GM12865 (cell line): ENCODE measurements around the gene PRAC1.

ENCODE experiments used
- DNase-seq: peaks from one replicate; pipeline ENCODE4 v3.0.0; 2010; ENCODE audit warnings: low read depth
- H3K4me3 ChIP-seq: 2 replicates; pipeline ENCODE4 v1.5.1; 2011; ENCODE audit warnings: mild to moderate bottlenecking, low read depth, low read length, control low read depth
- TF ChIP-seq, protein P1 (sequence below): IDR thresholded peaks from 2 replicates; pipeline ENCODE4 v1.5.1; 2011; ENCODE audit warnings: low read length, control low read depth, low read depth, inconsistent platforms; ENCODE audit not compliant: insufficient read depth; ENCODE audit errors: missing control alignments

PRAC1 gene

DNA sequence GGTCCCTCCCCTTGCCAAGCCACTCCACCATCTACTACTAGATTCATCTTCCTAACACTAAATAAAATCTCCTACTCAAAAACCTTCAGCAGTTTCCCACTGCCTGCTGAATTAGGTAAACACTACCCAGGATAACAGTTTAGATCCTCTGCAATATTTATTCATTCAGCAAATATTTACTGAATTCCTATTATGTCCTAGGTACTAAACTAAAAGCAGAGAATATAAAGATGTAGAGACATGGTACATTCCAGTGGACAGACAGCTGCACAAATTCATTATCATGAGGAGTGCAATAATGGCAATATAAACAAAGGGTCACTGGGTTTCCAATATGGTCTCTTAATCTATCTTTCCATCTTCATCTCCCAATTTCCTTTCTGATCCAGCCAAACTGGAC, 37.0 kb upstream of the PRAC1 start:
- TF ChIP-seq, protein P1, sequence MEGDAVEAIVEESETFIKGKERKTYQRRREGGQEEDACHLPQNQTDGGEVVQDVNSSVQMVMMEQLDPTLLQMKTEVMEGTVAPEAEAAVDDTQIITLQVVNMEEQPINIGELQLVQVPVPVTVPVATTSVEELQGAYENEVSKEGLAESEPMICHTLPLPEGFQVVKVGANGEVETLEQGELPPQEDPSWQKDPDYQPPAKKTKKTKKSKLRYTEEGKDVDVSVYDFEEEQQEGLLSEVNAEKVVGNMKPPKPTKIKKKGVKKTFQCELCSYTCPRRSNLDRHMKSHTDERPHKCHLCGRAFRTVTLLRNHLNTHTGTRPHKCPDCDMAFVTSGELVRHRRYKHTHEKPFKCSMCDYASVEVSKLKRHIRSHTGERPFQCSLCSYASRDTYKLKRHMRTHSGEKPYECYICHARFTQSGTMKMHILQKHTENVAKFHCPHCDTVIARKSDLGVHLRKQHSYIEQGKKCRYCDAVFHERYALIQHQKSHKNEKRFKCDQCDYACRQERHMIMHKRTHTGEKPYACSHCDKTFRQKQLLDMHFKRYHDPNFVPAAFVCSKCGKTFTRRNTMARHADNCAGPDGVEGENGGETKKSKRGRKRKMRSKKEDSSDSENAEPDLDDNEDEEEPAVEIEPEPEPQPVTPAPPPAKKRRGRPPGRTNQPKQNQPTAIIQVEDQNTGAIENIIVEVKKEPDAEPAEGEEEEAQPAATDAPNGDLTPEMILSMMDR = no peak
- no peak for DNase-seq
- H3K4me3 ChIP-seq = no peak overlapping the region

DNA sequence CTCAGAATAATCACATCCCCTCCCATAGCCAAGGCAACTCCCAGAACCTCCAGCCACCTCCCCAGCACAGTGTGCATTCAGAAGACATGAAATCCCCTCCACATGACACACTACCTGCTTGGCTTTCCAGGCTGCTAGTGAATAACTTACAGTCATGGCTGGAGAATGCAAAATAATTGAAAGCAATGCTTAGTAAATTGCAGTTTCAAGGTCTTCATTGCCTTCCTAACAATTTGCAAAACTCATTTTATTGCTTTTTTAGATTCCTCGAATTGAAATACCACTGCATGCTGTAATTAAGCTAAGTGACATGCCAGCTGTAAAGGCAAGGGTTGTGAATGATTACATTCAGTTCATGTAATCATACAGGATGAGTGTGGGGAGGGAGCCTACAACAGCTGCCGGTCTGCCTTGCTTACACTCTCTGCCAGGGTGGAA, 35.2 kb upstream of the PRAC1 start:
- DNase-seq = no peak
- no peak overlapping the region for H3K4me3 ChIP-seq
- TF ChIP-seq, protein P1 = no peak

DNA sequence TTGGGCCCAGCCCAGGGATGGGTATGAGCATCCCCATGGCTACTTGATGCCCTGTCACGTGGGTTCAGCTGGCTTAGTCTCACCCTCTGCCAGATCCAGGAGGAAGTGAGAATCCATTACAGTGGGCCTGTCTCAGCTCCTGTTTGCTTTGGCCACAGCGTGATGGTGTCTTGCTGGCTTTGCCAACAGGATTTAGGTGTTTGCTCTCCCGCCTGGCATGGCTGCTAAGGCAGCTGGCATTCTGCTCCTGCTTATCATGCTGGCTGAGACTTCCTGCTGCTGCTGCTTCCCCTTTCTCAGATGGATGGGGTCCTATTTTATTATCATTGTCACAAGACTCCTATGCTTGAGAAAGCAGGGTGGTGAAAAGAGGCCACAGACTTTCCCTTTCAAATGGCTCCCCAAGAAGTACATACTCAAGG, 34.5 kb upstream of the PRAC1 start:
- TF ChIP-seq, protein P1 = no peak
- no peak overlapping the region for H3K4me3 ChIP-seq
- no peak for DNase-seq

DNA sequence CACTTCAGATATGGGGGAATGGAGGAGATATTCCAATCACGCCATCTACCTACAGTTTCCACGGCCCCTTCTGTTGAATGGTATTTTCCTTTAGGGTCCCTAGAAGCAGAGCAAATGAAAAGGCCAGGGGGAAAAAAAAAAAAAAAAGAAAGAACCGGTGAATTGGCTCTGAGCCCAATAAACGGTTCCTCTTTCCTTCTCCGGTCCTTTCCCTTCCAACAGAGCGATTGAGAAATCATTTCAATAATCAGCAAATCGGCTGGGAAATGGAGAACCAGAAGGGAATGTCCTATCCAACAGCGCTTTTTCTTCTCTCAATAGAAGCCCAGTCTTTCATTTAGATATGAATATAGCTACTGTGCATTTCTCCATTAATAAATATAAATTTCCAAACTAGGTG, 33.0 kb upstream of the PRAC1 start:
- H3K4me3 ChIP-seq = no peak overlapping the region
- TF ChIP-seq, protein P1 = no peak
- DNase-seq = no peak

DNA sequence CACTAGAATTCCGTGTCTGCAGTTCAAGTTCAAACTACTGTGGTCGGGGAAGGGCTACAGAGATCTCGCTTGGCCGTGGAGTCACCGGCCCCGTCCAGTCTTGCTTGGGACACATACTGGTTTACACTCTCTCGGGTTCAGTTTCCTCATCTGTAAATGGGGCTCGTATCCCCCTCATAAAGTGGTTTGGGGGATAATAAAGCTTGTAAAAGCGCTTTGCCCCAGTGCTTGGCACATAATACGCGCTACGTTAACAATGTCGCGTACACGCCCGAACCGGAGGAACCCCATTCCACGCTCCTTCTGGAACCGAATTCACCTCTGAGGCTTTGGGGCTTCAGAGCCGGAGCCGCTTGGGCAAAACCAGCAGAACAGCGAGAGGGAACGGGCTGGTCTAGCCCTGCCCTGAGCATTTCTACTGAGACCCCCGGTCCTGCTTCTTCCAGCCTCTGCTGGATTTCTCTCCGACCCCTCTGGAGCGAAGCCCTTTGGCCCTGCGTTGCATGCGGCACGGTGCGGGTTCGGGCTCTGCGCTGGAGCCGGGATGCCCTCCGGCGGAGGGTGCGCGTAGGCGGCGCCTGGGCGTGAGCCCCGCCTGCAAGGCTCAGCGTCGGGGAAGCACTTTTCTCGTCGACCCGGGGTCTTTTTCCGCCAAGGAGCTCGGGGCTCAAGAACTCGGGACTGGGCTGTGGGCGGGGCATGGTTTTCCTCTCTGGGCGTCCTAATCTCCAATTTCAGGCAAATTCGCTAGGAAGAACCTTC, 32.4 kb upstream of the PRAC1 start:
- TF ChIP-seq, protein P1 = no peak
- DNase-seq = no peak
- no peak overlapping the region for H3K4me3 ChIP-seq

DNA sequence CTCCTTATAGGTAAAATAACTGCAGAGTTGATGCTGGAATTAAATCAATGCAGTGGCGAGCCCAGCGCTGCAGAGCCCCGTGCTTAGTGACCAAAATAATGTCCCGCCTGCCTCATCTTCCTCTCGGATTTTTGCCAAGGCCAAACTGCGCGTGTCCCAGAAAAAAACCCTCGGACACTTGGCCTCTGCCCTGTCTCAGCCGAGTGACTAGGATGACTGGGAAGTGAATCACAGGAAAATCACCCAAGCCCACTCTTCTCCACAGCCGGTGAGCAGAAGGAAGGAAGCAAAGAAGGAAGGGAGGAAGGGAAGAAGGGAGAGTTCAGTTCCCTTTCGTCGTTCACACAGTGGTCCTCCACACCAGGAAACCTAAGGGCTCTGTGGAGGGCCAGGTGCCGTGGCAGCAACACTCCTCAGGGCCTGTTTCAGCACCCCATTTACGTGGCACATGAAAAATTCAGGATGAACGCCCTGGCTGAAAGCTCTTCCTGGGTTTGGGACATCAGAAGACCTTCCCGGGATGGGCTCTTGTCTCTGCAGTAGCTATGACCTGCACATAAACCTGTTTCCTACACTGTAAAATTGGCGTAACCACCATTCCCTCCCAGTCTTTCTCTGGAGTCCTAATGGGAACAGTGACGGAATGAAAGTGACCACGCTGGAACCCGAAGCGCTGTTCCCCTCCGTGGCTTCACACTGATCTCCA, 31.6 kb upstream of the PRAC1 start:
- TF ChIP-seq, protein P1 = no peak
- DNase-seq = no peak
- H3K4me3 ChIP-seq = no peak overlapping the region
